Ovary (tissue), 3 donors: ENCODE measurements around the gene PHB1.

ENCODE experiments used
- EP300 ChIP-seq: sonication (generic); formaldehyde crosslinking; IDR thresholded peaks from one replicate; pipeline ENCODE4 v1.6.1; 2017; ENCODE audit warnings: antibody characterized with exemption
- POLR2A ChIP-seq: fragments of 450-650 bp; IDR thresholded peaks from one replicate; pipeline ENCODE4 v1.6.1; 2017; ENCODE audit warnings: antibody characterized with exemption, mild to moderate bottlenecking, moderate library complexity
- TF ChIP-seq, protein P1 (sequence below), 3 donors: fragments of 450-650 bp in 2 of 3; fragments of 200-600 bp in 1 of 3; IDR thresholded peaks; one replicate each; pipeline versions ENCODE4 v1.5.1 to v1.8.0; 2016 to 2022; ENCODE audit warnings: antibody characterized with exemption in 3 of 3, mild to moderate bottlenecking in 1 of 3
- donor health status: DM: no; HTN: no; CAD: no.

DNA sequence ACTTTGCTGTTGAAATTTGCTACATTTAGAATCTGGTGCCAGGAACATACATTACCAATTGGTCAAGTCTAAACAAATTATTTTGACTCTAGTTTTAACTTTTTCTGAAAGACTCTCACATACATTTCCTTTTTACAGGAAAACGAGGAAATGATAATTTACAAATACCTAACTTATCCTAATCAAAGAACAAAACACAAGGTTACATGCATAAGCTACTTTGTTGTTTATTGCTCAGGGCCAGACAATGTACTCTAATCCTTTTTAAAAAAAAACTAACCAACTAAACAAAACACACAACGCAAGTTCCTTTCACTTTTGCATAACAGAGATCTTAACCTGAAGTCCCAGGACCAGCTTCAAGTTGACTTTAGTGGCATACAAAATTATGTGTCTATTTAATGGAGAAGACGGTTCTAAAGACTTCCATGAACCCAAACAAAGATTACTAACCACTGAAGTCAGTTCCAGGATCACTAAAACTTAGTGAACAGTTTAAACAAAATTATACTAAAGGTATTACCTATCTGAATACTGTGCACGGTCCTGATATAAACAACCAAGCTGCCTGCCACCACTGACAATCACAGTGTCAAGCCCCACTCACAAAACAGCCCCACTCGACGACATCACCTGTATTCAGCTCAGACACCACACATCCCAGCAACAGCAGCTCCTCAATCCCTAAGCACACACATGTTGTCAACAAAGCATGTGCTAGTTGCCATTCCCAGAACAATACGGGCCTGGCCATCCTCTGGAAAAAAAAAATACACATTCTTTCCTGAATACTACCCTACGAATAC, 54.5 kb downstream of the PHB1 start:
- TF ChIP-seq, protein P1, sequence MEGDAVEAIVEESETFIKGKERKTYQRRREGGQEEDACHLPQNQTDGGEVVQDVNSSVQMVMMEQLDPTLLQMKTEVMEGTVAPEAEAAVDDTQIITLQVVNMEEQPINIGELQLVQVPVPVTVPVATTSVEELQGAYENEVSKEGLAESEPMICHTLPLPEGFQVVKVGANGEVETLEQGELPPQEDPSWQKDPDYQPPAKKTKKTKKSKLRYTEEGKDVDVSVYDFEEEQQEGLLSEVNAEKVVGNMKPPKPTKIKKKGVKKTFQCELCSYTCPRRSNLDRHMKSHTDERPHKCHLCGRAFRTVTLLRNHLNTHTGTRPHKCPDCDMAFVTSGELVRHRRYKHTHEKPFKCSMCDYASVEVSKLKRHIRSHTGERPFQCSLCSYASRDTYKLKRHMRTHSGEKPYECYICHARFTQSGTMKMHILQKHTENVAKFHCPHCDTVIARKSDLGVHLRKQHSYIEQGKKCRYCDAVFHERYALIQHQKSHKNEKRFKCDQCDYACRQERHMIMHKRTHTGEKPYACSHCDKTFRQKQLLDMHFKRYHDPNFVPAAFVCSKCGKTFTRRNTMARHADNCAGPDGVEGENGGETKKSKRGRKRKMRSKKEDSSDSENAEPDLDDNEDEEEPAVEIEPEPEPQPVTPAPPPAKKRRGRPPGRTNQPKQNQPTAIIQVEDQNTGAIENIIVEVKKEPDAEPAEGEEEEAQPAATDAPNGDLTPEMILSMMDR (IDR thresholded peaks at IDR 0.05), result no peak
- TF ChIP-seq POLR2A (no peak), EP300 (no peak)
